HG03460 (cell line): Measurements from ENCODE around the gene FBXO48.
A peak's percentile ranks its signal among the peaks of the same experiment; 100 is the strongest.
"Not testable (repeated sequence)": the region's sequence is repeated elsewhere in the genome, so short reads cannot be mapped to it uniquely, and the experiment has no call there.

ENCODE experiments used
- ATAC-seq: cut with Tn5 transposase; IDR thresholded peaks from one replicate; pipeline ENCODE4 v1.9.1; 2021; ENCODE audit not compliant: unreplicated experiment

FBXO48 gene

DNA sequence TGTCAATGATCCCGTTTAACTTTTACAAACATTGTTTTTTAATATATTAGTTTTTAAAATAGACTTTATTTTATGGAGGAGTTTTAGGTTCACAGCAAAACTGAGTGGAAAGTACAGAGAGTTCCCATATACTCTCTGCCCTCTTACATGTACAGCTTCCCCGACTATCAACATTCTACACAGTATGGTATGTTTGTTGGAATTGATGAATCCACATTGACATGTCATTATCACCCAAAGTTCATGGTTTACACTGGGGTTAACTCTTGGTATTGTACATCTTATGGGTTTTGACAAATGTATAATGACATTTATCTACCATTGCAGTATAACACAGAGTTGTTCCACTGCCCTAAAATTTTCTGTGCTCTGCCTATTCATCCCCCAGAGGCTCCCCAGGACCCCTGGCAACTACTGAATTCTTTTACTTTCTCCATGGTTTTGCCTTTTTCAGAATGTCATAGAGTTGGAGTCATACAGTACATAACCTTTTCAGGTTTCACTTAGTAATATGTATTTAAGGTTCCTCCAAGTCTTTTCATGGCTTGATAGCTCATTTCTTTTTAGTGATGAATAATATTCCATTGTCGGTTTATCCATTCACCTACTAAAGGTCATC, 5.8 kb upstream of the FBXO48 start:
- ATAC-seq: no peak

DNA sequence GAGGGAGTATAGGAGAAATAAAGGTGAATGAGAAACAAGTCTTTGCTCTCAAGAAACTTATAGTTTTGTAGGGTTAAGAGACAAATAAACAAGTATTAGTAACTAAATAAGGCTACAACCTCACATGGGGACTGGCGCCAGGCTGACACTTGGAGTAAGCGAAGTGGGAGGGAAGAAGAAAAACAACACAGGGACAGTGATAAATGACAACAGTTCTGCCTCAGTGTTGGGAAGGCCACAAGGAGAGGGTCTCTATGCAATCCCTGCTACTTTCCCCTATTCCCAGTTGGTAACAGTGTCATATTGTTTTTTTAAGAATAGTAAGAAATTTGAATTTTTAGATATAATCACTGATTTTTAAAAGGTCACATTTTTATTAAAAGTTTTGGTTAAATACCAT, 4.3 kb upstream of the FBXO48 start:
- ATAC-seq: no peak

DNA sequence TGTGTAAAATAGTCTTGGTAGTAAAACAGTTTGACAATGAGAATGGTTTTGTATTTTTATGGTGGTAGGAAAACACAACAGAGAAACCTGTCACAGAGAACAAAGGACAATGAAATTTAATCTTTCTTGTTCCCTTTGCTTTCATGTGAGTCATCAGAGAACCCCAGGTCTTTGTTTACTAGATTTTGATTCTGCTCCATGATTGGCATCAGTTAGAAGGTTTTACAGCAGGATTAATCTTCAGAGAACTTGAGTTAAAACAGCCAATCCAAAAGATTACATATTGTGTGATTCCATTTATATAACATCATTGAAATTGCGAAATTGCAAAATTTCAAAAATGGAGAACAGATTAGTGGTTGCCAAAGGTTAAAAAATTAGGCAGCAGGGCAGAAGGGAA, 2.8 kb upstream of the FBXO48 start:
- ATAC-seq: no peak

DNA sequence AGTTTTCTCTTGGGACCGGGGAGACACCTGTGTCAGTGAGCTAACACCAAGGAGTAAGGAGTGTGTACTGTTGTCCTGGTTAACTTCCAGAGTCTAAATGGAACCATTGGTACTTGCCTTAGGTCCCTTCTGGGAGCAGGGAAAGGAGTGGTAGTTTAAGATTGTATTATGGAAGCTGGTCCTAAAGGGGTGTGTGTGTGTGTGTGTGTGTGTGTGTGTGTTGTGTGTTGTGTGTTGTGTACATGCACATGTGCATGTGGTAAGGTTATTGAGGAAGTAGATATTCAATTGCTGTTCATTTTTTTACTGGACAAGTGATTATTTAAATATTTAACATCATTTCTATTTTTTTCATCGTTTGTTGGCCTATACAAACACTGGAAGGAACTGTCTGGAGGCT, 1.7 kb upstream of the FBXO48 start:
- no peak for ATAC-seq

DNA sequence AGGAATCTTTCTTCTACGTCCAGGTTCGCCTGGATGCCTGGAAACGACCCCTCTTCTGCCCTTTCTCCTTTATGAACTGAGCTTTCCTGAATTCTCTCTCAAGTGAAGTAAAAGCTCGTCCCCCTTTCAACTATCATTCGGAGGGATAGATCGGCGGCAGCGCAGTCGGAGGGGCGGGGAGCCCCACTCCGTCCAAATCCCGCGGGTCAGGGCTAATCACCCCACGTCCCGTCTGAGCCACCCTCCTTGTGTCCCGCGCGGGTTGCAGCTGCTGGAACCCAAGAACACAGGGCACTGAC, 367 bp downstream of the FBXO48 start:
- no peak for ATAC-seq

DNA sequence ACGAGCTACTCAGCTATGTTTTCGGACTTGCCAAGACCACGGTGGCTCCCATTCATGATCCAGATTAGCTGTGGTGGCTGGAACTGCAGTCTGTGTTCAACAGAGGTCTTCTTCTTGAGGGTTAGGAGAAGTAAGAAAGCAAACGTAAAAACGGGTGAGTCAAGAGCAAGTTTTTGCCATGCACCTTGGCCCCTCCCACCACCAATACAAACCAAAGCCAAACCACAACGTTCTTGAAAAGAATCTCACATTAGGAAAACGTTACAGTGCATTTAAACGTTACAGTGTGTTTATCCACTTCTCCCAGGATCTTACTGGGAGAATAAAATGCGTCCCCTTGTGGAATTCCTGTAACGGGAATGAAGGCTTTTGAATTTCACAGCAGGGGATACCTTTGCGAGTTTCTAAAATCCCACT, 725 bp downstream of the FBXO48 start:
- ATAC-seq: no peak

DNA sequence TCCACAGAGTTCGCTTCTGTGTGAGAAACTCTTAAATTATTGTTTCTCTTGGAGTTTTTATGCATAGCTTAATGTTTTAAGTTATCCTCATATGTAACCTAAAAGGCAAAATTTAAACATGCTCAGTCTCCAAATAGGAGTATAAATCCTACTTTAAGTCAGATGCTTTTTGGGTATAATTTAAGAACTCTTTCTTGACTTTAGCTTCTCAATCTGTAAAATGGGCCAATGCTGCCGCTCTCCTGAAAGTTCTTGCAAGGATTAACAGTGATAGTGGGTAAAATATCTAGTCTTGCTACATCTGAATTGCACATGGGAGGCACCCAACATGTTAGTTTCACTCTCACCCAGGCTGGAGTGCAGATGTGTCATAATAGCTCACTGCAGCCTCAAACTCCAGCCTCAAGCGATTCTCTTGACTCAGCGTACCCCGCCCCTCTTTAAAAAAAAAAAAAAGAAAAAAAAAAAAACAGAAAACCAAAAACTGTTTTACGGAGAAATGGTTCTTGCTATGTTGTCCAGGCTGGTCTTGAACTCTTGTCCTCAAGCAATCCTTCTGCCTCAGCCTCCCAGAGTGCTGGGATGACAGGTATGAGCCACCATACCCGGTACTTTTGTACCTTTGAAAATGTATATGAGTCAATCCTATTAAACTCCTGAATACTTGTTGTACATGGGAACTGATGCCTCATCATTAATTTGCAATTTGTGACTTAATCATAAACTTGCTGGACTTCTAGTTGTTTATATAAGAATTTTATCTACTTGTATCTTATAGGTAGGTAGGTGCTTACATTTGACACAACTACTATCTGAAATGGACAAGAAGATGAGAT, 1.8 kb downstream of the FBXO48 start:
- ATAC-seq: no peak

DNA sequence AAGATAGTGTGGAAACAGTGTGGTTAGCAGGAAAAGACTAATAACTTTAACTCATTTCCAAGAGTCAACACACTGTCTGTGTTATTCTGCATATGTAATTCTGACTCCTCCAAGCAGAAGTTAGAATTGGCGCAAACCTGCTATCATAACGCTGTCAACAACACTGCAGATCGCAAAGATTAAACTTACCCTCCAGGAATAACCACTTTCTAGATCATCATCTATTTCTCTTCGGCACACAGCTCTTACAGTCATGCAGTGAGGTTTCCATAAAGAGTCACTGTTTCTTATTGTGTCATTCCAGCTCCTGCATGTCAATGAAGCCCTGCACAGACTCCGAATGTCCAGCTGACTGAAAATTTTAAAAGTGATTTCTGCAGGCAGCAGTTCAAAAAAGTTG, 2.4 kb downstream of the FBXO48 start:
- ATAC-seq: no peak

DNA sequence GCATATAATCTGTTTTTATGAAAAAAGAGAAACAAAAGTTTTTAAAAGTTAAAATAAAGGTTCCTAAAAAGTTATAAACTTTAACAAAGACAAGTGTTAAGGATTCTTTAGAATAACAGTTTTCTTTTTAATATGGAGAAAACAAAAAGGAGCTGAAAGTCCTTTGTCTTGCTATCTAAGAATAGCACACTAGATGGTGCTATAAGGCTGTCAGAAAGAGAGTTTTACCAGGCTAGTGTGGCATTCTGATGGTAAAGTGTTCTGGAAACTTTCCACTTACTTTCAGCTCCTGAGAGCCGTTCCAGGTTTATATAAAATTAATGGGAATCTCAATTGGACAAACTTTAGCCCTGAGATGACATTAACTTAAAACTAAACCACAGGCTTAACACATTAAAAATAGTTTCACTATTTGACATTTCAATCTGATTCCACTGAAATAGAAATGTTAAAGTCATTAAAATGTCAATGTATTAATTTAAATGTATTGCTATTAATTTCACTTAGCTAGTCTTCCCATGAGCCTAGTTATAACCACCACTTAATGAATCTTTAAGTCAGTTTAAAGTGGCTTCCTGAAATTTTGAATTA, 3.7 kb downstream of the FBXO48 start:
- no peak for ATAC-seq

DNA sequence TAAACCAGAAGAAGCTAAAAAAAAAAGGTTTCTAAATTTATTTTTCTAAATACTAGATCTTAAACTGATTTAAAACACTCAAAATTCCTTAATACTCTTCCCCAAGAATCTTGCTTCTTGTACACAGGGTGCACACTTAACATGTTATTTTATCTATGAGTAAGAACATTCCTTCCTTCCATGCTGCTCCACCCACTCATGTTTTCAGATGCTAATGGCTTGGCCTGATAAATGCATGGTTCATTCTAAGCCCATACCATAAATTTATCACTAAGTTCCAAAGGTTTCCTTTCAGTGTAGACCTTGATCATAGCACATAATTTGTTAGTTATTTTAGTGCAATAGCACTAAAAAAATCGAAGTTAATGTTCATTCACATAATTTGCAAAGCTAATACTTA, 8.1 kb downstream of the FBXO48 start:
- no peak for ATAC-seq

DNA sequence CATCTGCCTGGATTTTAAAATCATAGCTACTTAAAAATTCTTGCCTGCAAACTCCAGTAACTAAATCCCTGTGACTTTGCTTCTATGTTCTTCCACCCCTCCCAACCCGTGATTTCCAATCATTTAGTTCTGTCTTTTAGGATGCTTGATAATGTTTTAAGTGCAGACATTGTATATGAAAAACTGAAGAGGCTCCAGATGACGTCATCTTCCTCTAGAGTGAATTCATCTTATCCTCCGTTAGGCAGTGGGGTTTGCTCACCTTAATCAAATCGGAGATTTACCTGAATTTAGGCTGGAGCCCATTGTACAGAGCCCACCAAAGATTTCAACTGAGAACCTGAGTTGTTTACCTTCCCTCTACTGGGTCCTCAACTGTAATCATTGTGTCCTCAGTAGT, 10.9 kb downstream of the FBXO48 start:
- ATAC-seq: no peak

DNA sequence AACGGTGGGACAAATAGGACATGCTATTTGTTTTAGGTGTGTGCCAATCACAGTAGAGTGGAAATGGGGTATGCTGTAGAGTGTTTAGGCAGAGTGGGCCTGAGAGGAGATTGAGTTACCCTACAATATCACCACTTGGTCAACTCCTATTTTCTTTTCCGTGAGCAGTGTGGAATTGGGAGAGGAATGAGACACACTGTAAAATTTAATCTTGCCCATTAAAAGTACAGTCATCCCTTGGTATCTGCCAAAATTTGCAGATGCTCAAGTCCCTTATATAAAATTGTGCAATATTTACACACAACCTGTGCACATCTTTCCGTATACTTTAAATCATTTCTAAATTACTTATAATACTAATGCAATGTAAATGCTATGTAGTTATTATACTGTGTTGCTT, 12.4 kb downstream of the FBXO48 start:
- ATAC-seq: no peak

DNA sequence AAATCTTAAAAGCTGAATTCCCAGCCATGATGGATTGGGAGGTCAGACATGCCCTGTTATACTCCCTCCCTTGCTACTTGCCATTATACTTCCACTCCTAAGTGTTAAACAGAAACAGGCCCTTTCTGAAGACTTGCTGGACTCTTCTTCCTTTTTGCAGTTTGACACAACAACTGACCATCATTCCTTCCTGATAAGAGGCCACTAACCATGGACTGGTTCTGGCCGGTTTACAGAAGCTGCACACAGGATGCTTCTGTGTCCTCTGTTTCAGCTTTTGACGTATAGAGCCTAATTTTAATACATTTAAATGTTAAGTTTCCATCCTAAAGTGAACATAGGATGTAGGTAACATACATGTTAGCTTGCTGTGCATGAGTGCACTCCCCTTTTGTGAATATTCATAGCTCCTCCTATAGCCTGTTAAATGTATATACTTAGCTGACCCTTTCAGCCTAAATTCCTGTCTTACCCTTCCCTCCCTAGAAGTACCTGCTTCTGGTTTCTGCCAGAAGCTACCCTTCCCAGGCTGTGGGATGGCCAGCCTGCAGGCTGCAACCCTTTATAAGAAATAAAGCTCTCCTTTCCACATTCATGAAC, 13.2 kb downstream of the FBXO48 start:
- no peak for ATAC-seq

DNA sequence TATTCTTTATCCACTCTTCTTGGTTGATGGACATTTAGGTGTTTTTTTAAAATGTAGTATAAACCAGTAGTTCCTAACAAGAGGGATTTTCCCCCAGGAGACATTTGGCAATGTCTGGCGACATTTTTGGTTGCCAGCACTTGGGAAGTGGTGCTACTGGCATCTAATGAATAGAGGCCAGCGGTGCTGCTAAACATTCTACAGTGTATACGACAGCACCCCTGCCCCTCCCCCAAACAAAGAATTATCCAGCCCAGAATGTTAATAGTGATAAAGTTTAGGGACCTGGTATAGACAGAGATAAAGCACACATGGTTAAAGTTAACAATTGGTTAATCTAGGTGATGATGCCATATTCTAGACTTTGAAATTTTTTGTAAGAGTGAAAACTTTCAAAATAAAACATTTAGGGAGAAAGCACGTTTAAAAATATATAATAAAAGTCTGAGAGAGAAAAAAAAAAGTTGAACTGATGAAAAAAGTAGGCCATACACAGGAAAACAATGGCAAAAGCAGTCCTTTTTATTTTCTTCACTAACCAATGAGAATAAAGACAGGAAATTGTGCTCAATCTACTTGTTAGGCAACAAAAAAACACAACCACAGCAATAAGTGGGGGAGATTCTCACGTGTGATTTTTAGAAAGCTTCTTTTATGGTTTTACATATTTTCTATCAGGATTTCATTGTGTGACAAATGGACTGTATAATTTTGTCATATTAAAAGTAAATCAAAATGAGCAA, 14.8 kb downstream of the FBXO48 start:
- no peak for ATAC-seq

DNA sequence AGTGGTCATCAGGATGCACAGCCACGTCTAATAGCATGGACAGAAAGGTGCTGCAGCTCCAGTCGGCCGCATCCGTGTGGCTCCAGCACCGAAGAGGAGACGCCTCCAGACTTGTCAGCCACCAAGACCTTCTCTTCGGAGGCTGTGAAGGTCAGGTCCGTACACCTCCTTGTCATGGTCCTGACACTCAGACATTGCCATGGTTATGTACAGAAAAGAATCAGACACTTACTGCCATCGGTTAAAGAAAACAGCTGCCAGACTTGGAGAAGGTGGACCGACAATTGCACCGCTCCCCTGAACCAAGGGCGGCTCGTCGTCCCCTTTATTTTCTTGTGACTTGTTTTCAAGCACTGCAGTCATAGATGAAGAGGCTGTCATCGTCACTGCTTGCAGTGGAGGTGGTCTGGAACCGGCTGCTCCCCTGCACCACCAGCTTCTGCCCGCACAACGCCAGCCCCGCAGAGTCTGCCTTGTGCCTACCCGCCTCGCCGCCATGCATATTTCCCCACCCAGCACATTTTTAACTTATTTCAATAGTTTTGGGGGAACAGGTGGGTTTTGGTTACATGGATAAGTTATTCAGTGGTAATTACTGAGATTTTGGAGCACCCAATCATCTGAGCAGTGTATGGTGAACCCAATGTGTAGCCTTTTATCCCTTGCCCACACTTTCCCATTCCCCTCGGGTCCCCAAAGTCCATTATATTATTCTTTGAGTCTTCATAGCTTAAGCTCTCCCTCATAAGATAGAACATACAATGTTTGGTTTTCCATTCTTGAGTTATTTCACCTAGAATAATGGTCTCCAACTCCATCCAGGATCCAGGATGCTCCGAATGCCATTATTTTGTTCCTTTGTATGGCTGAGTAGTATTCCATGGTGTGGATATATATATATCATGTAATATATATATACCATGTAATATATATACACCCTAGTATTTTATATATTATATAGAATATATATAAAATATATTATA, 18.1 kb downstream of the FBXO48 start:
- ATAC-seq: no peak

DNA sequence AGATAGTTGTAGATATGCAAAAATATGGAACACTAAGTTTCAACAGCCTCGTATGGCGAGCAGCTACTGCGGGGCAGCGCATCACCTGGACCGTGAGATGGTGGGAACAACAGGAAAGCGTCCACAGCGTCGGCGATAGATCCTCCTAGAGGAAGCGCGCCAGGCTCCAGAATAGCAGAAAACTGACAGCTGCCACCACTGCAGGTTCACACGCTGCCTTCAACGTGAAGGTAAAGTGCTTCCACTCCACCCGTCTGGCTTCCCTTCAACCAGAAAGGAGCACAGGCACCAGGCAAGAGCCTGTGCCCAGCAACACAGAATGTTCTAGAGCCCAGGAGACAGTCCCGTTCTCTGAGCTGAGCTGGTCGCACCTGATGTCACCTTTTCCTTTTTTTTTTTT, 20.0 kb downstream of the FBXO48 start:
- no peak for ATAC-seq

DNA sequence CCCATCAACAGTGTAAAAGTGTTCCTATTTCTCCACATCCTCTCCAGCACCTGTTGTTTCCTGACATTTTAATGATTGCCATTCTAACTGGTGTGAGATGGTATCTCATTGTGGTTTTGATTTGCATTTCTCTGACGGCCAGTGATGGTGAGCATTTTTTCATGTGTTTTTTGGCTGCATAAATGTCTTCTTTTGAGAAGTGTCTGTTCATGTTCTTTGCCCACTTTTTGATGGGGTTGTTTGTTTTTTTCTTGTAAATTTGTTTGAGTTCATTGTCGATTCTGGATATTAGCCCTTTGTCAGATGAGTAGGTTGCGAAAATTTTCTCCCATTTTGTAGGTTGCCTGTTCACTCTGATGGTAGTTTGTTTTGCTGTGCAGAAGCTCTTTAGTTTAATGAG, 20.7 kb downstream of the FBXO48 start:
- ATAC-seq: not testable (repeated sequence)

DNA sequence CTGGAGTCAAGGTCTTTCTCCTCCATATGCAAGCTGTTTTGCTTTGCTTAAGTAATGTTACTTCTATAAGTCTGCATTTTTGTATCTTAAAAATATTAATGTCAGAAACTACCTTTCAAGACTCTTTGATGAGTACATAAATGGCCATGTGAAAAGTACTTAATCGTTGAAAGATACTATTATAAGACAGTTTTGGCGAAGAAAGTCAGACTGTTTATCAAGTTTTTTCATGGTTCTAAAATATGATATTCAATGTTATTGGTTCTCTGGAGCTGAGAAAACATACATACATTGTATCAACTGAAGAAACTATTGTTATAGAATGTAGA, 25.1 kb downstream of the FBXO48 start:
- ATAC-seq: no peak

DNA sequence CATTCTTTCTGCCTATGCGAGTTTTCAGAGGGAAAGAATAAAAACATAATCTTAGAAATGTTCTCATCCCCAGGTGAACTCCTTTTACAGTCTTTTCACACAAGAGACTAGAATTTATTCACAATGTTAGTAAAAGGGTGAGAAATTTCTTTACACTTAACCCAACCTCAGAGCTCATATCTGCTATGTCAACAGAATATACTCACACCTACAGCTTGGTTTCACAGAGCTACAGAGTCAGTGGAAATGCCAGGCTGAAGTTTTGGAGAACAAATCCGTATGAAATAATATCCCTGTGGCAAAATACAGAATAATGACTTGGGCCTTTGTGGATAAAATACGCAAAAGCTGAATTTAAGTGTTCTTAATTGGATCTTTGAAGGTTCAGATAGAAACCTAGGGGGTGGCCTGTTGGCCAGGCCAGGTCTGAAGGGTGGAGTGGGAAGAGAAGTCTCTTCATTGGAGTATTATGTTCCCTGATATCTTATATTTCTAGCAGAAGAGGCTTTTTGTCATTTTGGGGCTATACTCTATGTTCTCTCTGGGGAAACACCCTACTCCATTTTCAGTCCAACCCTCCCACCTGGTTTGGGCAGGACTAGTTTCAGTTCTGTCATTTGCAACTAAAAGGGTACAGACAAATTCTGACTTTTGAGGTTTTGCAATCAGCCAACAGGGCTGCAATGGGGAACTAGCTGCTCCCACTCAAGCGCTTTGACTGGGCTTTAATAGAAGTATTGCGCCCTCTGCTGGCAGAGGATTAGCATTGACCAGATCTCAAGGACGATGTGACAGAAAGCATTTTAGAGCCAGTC, 25.7 kb downstream of the FBXO48 start:
- peak; percentile 97 for ATAC-seq
